PFSK-1 (cell line): ENCODE measurements around the gene LEPR.

Source experiments
- POLR2AphosphoS5 ChIP-seq: IDR thresholded peaks from 2 replicates; pipeline ENCODE4 v1.6.1; 2012; ENCODE audit warnings: low read depth, mild to moderate bottlenecking, control low read depth, low read length, moderate library complexity
- TAF1 ChIP-seq: IDR thresholded peaks from 2 replicates; pipeline ENCODE4 v1.6.1; 2012; ENCODE audit warnings: low read length, control low read depth, borderline replicate concordance; ENCODE audit not compliant: insufficient read depth

GRCh38 chr1:65469889-65470340 lies 49.4 kb downstream of the LEPR start:
- no peak for TF ChIP-seq TAF1
- TF ChIP-seq POLR2AphosphoS5, result no peak
